ENCODE measurements around the gene ZNFX1.

DNA sequence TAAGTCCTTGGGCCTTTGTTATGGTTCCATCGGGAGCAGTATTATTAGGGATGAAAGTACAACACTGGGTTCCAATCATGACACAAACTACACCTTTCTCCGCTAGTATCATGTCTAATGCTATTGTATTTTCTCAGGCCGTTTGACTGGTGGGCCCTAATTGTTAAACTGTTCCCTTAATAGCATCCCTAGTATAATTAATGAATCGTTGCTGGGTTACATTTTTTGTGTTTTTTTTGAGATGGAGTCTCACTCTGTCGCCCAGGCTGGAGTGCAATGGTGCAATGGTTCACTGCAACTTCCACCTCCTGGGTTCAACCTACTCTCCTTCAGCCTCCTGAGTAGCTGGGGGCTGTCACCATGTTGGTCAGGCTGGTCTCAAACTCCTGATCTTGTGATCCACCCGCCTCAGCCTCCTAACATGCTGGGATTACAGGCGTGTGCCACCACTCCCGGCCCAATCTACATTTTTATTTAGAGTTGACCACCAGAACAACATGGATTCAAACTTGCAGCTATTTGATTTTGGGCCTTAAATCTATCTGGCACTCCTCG, 4.1 kb upstream of the ZNFX1 start:
- TF ChIP-seq CTCF (IDR thresholded peaks at IDR 0.05) = no peak
- no peak for TF ChIP-seq EZH2phosphoT487 (IDR thresholded peaks at IDR 0.05)
